HepG2 (cell line): ENCODE measurements around the gene MBD2. TPM values are rescaled to one million over a fixed set of nuclear protein-coding genes. Genes with fewer than 3 reads are reported as not detected.

Experiments
- ATF7 ChIP-seq, 2 experiments: fragments of 450-650 bp in 1 of 2; sonication (generic) in 1 of 2; formaldehyde crosslinking in 1 of 2; IDR thresholded peaks; 2 replicates each; pipeline versions ENCODE4 v1.4.0 to v1.6.1; 2016 to 2020; ENCODE audit warnings: antibody characterized with exemption in 1 of 2, mild to moderate bottlenecking in 1 of 2, missing genetic modification reagents in 1 of 2
- BRD4 ChIP-seq: sonication (generic); formaldehyde crosslinking; IDR thresholded peaks from 2 replicates; pipeline ENCODE4 v1.4.0; 2020; ENCODE audit warnings: missing genetic modification reagents
- CAMTA2 ChIP-seq: sonication (generic); formaldehyde crosslinking; IDR thresholded peaks from 2 replicates; pipeline ENCODE4 v1.4.0; 2020; ENCODE audit warnings: mild to moderate bottlenecking, missing genetic modification reagents, borderline replicate concordance
- CBX5 ChIP-seq: sonication (generic); formaldehyde crosslinking; IDR thresholded peaks from 2 replicates; pipeline ENCODE4 v1.4.0; 2020; ENCODE audit warnings: missing genetic modification reagents, borderline replicate concordance
- CENPT ChIP-seq: sonication (generic); formaldehyde crosslinking; IDR thresholded peaks from 2 replicates; pipeline ENCODE4 v1.8.0; 2022; ENCODE audit warnings: low read depth, mild to moderate bottlenecking, moderate library complexity, missing genetic modification reagents
- ESRRA ChIP-seq: sonication (generic); formaldehyde crosslinking; IDR thresholded peaks from 2 replicates; pipeline ENCODE4 v1.5.1; 2020; ENCODE audit warnings: mild to moderate bottlenecking, low read depth, missing genetic modification reagents
- HOXD1 ChIP-seq: sonication (generic); formaldehyde crosslinking; IDR thresholded peaks from 2 replicates; pipeline ENCODE4 v1.5.0; 2020; ENCODE audit warnings: missing genetic modification reagents
- MED1 ChIP-seq: sonication (generic); formaldehyde crosslinking; IDR thresholded peaks from 2 replicates; pipeline ENCODE4 v1.4.0; 2020; ENCODE audit warnings: missing genetic modification reagents
- NR2F6 ChIP-seq, 2 experiments: IDR thresholded peaks; 2 replicates each; pipeline ENCODE4 v1.6.1; 2016; ENCODE audit warnings: antibody characterized with exemption in 1 of 2, mild to moderate bottlenecking in 1 of 2
- PITX1 ChIP-seq: sonication (generic); formaldehyde crosslinking; IDR thresholded peaks from 2 replicates; pipeline ENCODE4 v1.5.1; 2020; ENCODE audit warnings: mild to moderate bottlenecking, missing genetic modification reagents
- REL ChIP-seq: sonication (generic); formaldehyde crosslinking; conservative IDR thresholded peaks from 2 replicates; pipeline ENCODE4 v1.8.0; 2022; ENCODE audit warnings: mild to moderate bottlenecking, missing genetic modification reagents, moderate library complexity
- RNF2 ChIP-seq: fragments of 450-650 bp; conservative IDR thresholded peaks from 2 replicates; pipeline ENCODE4 v1.6.1; 2016; ENCODE audit warnings: low read depth
- SNAPC5 ChIP-seq: sonication (generic); formaldehyde crosslinking; IDR thresholded peaks from 2 replicates; pipeline ENCODE4 v1.8.1; 2023; ENCODE audit warnings: mild to moderate bottlenecking, missing genetic modification reagents, borderline replicate concordance
- THRA ChIP-seq: sonication (generic); formaldehyde crosslinking; IDR thresholded peaks from 2 replicates; pipeline ENCODE4 v1.4.0; 2020; ENCODE audit warnings: missing genetic modification reagents, borderline replicate concordance
- THYN1 ChIP-seq: sonication (generic); formaldehyde crosslinking; IDR thresholded peaks from 2 replicates; pipeline ENCODE4 v1.8.1; 2023; ENCODE audit warnings: low read depth, mild to moderate bottlenecking, moderate library complexity, missing genetic modification reagents, borderline replicate concordance
- WIZ ChIP-seq: sonication (generic); formaldehyde crosslinking; IDR thresholded peaks from 2 replicates; pipeline ENCODE4 v1.5.1; 2020; ENCODE audit warnings: mild to moderate bottlenecking, missing genetic modification reagents
- ZHX1 ChIP-seq: sonication (generic); formaldehyde crosslinking; IDR thresholded peaks from 2 replicates; pipeline ENCODE4 v1.8.1; 2022; ENCODE audit warnings: low read depth, mild to moderate bottlenecking, missing genetic modification reagents
- ZNF121 ChIP-seq: sonication (generic); formaldehyde crosslinking; IDR thresholded peaks from 2 replicates; pipeline ENCODE4 v1.5.0; 2020; ENCODE audit warnings: mild to moderate bottlenecking, missing genetic modification reagents
- ZNF543 ChIP-seq: sonication (generic); formaldehyde crosslinking; IDR thresholded peaks from 2 replicates; pipeline ENCODE4 v1.4.0; 2020; ENCODE audit warnings: mild to moderate bottlenecking, missing genetic modification reagents
- ZNF569 ChIP-seq: sonication (generic); formaldehyde crosslinking; IDR thresholded peaks from 2 replicates; pipeline ENCODE4 v1.5.0; 2020; ENCODE audit warnings: mild to moderate bottlenecking, missing genetic modification reagents, moderate library complexity, borderline replicate concordance
- ZNF747 ChIP-seq: sonication (generic); formaldehyde crosslinking; IDR thresholded peaks from 2 replicates; pipeline ENCODE4 v1.8.1; 2023; ENCODE audit warnings: missing genetic modification reagents, mild to moderate bottlenecking, borderline replicate concordance
- ZSCAN21 ChIP-seq: sonication (generic); formaldehyde crosslinking; IDR thresholded peaks from 2 replicates; pipeline ENCODE4 v1.8.0; 2022; ENCODE audit warnings: mild to moderate bottlenecking, missing genetic modification reagents, moderate library complexity, borderline replicate concordance
- polyA plus RNA-seq, 8 experiments: library from polyadenylated mRNA; depleted of rRNA in 3 of 8; stranded (reverse) in 7 of 8; unstranded in 1 of 8; fragments of >200 nt; fragmentation: Illumina TruSeq in 4 of 8; extraction: Trizol in 4 of 8; gene quantifications; 2 replicates each; pipeline versions ENCODE4 v1.2.1 to v1.2.3, GENCODE V29; 2011 to 2016; ENCODE audit warnings: low read depth in 4 of 8, missing spikeins in 1 of 8, mixed read lengths in 1 of 8; ENCODE audit not compliant: insufficient read depth in 1 of 8
- total RNA-seq, 5 experiments: library from RNA; depleted of rRNA; stranded (reverse); fragments of >200 nt; fragmentation: Illumina TruSeq; extraction: Trizol; gene quantifications; 2 replicates each; pipeline ENCODE4 v1.2.3, GENCODE V29; 2016; ENCODE audit warnings: low read depth in 1 of 5
- TF ChIP-seq, protein P1 (sequence below): sonication (generic); formaldehyde crosslinking; IDR thresholded peaks from 2 replicates; pipeline ENCODE4 v1.5.1; 2020; ENCODE audit warnings: mild to moderate bottlenecking, missing genetic modification reagents

The MBD2 gene
- total and polyA plus RNA-seq, 2 of the 13 experiments (the other 11 are each of a cell fraction or from before 2014, with no cell fraction given), result 19.1 to 38.5 TPM

DNA sequence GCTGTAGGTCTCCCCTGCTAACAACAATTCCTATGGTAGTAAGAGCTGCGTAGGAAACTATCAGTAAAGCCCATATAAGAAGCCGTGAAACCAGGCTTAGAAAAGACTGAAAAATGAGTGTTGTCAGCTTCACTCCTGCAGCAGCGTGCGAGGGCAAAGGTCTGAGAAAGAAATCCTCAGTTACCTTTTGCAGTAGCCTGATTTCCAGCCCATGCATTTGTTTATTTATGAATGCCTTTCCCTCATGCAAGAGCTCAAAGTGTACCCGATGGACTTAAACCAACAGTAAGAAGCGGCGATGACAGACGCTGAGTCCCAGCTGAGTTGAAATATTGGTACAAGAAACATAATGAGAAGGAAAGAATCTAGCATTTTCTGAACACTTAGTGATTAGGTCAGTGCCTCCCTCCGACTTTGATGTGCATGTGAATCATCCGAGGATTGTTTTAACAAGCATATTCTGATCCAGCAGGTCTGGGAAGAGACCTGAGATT, 29.8 kb upstream of the MBD2 start (continued):
- TF ChIP-seq RNF2 (no peak), CBX5 (peak; percentile 42; the same call in 1 of the 2 replicates), ZSCAN21 (peak; percentile 43; the same call in 1 of the 2 replicates), WIZ (no peak), MED1 (CRISPR knock-in tag) (peak; percentile 71), THYN1 (CRISPR knock-in tag) (no peak), ZNF569 (no peak), CENPT (no peak), ESRRA (CRISPR knock-in tag) (0 out of 2 replicates have a peak, but pooled peaks have one; percentile 36), BRD4 (CRISPR knock-in tag) (no peak), REL (CRISPR knock-in tag) (no peak), ZNF747 (CRISPR knock-in tag) (no peak), ZHX1 (CRISPR knock-in tag) (no peak), ZNF543 (CRISPR knock-in tag) (no peak), THRA (peak; percentile 84; the same call in 1 of the 2 replicates), HOXD1 (CRISPR knock-in tag) (no peak), ZNF121 (CRISPR knock-in tag) (no peak), NR2F6 (IDR thresholded peaks at IDR 0.05) (peak; percentile 79), NR2F6 (CRISPR knock-in tag; IDR thresholded peaks at IDR 0.05) (peak; percentile 90), CAMTA2 (CRISPR knock-in tag) (no peak), PITX1 (peak; percentile 83), SNAPC5 (no peak), ATF7 (IDR thresholded peaks at IDR 0.05) (peak; percentile 28; the same call in 1 of the 2 replicates), ATF7 (CRISPR knock-in tag; IDR thresholded peaks at IDR 0.05) (no peak)
- TF ChIP-seq, protein P1, sequence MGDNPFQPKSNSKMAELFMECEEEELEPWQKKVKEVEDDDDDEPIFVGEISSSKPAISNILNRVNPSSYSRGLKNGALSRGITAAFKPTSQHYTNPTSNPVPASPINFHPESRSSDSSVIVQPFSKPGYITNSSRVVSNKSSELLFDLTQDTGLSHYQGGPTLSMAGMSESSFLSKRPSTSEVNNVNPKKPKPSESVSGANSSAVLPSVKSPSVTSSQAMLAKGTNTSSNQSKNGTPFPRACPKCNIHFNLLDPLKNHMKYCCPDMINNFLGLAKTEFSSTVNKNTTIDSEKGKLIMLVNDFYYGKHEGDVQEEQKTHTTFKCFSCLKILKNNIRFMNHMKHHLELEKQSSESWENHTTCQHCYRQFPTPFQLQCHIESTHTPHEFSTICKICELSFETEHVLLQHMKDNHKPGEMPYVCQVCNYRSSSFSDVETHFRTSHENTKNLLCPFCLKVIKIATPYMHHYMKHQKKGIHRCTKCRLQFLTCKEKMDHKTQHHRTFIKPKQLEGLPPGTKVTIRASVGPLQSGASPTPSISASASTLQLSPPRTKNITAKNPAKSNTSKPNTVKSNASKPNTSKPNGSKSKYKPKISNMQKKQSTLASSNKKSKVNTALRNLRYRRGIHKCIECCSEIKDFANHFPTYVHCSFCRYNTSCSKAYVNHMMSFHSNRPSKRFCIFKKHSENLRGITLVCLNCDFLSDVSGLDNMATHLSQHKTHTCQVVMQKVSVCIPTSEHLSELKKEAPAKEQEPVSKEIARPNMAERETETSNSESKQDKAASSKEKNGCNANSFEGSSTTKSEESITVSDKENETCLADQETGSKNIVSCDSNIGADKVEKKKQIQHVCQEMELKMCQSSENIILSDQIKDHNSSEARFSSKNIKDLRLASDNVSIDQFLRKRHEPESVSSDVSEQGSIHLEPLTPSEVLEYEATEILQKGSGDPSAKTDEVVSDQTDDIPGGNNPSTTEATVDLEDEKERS (CRISPR knock-in tag), result no peak
